B cell (primary cell): ENCODE results near the gene ATRIP. TPM values are rescaled to one million over a fixed set of nuclear protein-coding genes. Genes with fewer than 3 reads are reported as not detected.
A peak's percentile ranks its signal among the peaks of the same experiment; 100 is the strongest.

ENCODE experiments used
- ATAC-seq: fragments of 200-7000 bp; cut with Tn5 transposase; one replicate; pipeline ENCODE4 v1.10.0; 2021; ENCODE audit warnings: low read depth, mild to moderate bottlenecking, moderate number of reproducible peaks, moderate library complexity
- CTCF ChIA-PET: fragments of 350-600 bp; sonication (Branson Sonifier 250); formaldehyde crosslinking; loops from one replicate; lab custom pipeline; 2021; ENCODE audit warnings: antibody characterized with exemption, inconsistent platforms; lab: Charles Lee
- POLR2A ChIA-PET: fragments of 350-600 bp; sonication (Branson Sonifier 250); formaldehyde crosslinking; loops from one replicate; lab custom pipeline; 2021; ENCODE audit warnings: antibody characterized with exemption; lab: Charles Lee
- DNase-seq: peaks from one replicate; pipeline ENCODE4 v3.0.0; 2013
- H2AFZ ChIP-seq: 2 replicates; pipeline ENCODE4 v1.6.1; 2012; ENCODE audit warnings: mild to moderate bottlenecking, low read depth, low read length; ENCODE audit not compliant: insufficient read depth, poor library complexity, severe bottlenecking
- H3K27ac ChIP-seq, 2 donors: 1 replicate in 1 of 2; 2 replicates in 1 of 2; pipeline ENCODE4 v1.5.1; 2012 to 2013; ENCODE audit warnings: low read length in 2 of 2, mild to moderate bottlenecking in 2 of 2, moderate library complexity in 1 of 2
- H3K27me3 ChIP-seq, 4 experiments: fragments of 200-600 bp in 1 of 4; sonication (generic) in 1 of 4; replicated peaks in 1 of 4; 1 replicate in 2 of 4; 2 replicates in 2 of 4; pipeline versions ENCODE4 v1.6.1 to v1.7.0; 2013 to 2016; ENCODE audit warnings: low read length in 3 of 4, mild to moderate bottlenecking in 2 of 4, mixed read lengths in 1 of 4, moderate library complexity in 1 of 4; ENCODE audit not compliant: insufficient read depth in 4 of 4, control insufficient read depth in 3 of 4; ENCODE audit errors: control extremely low read depth in 1 of 4
- H3K36me3 ChIP-seq, 2 experiments: replicated peaks in 1 of 2; 1 replicate in 1 of 2; 2 replicates in 1 of 2; pipeline versions ENCODE4 v1.6.1 to v1.7.1; 2013; ENCODE audit warnings: low read length in 1 of 2; ENCODE audit not compliant: insufficient read depth in 2 of 2, control insufficient read depth in 1 of 2; ENCODE audit errors: control extremely low read depth in 1 of 2, extremely low read depth in 1 of 2
- H3K4me1 ChIP-seq, 2 donors: fragments of 200-600 bp in 1 of 2; sonication (generic) in 1 of 2; 1 replicate in 1 of 2; 2 replicates in 1 of 2; pipeline versions ENCODE4 v1.5.1 to v1.6.1; 2013 to 2017; ENCODE audit warnings: low read length in 2 of 2; ENCODE audit not compliant: control insufficient read depth in 2 of 2, insufficient read depth in 2 of 2
- H3K4me2 ChIP-seq: replicated peaks from 2 replicates; pipeline ENCODE3; 2012; ENCODE audit warnings: mild to moderate bottlenecking, low read depth, low read length; ENCODE audit not compliant: poor library complexity, severe bottlenecking
- H3K4me3 ChIP-seq, 5 experiments: fragments of 200-600 bp in 1 of 5; sonication (generic) in 1 of 5; 1 replicate in 3 of 5; 2 replicates in 2 of 5; pipeline versions ENCODE4 v1.5.1 to v1.7.0; 2011 to 2016; ENCODE audit warnings: low read length in 4 of 5, mild to moderate bottlenecking in 4 of 5, low read depth in 2 of 5, control low read depth in 1 of 5, moderate library complexity in 1 of 5; ENCODE audit not compliant: insufficient read depth in 1 of 5; ENCODE audit errors: control extremely low read depth in 1 of 5, extremely low read depth in 1 of 5
- H3K79me2 ChIP-seq: fragments of 200-600 bp; sonication (generic); one replicate; pipeline ENCODE4 v1.6.0; 2016; ENCODE audit warnings: low read length; ENCODE audit not compliant: control insufficient read depth, insufficient read depth
- H3K9ac ChIP-seq: fragments of 200-600 bp; sonication (generic); 2 replicates; pipeline ENCODE4 v1.6.1; 2017; ENCODE audit warnings: mild to moderate bottlenecking, low read length, moderate library complexity
- H3K9me3 ChIP-seq, 3 donors: one replicate each; pipeline versions ENCODE4 v1.6.1 to v1.7.1; 2013; ENCODE audit warnings: low read length in 2 of 3; ENCODE audit not compliant: control insufficient read depth in 2 of 3, insufficient read depth in 1 of 3; ENCODE audit errors: control extremely low read depth in 1 of 3
- H4K20me1 ChIP-seq: 2 replicates; pipeline ENCODE4 v1.6.0; 2012; ENCODE audit warnings: mild to moderate bottlenecking, low read length; ENCODE audit not compliant: insufficient read depth, control insufficient read depth, poor library complexity, severe bottlenecking
- H3K27ac Mint-ChIP-seq: one replicate; pipeline ENCODE4 v1.8.0; 2021; ENCODE audit warnings: mixed read lengths
- H3K27me3 Mint-ChIP-seq: one replicate; pipeline ENCODE4 v1.8.0; 2021; ENCODE audit warnings: mixed read lengths
- H3K4me1 Mint-ChIP-seq: one replicate; pipeline ENCODE4 v1.8.0; 2021; ENCODE audit warnings: mixed read lengths
- H3K4me3 Mint-ChIP-seq: one replicate; pipeline ENCODE4 v1.8.0; 2021; ENCODE audit warnings: mixed read lengths
- H3K9me3 Mint-ChIP-seq: one replicate; pipeline ENCODE4 v1.8.0; 2022; ENCODE audit warnings: mixed read lengths; ENCODE audit not compliant: insufficient read depth
- CTCF ChIP-seq: fragments of 200-600 bp; IDR thresholded peaks from one replicate; pipeline ENCODE4 v1.8.0; 2022; ENCODE audit warnings: antibody characterized with exemption, mild to moderate bottlenecking
- EZH2 ChIP-seq: IDR thresholded peaks from 2 replicates; pipeline ENCODE4 v1.6.1; 2012; ENCODE audit warnings: borderline replicate concordance, low read depth, mild to moderate bottlenecking, moderate library complexity, low read length; ENCODE audit not compliant: insufficient read depth, poor library complexity, severe bottlenecking
- WGBS: methylation state at CpG from one replicate; pipeline ENCODE4 v1.1.5; 2013; ENCODE audit warnings: missing lambda C conversion rate; ENCODE audit not compliant: insufficient coverage; 5-methylcytosine and 5-hydroxymethylcytosine counted together
- intact Hi-C: fragments of 100-400 bp; cut with micrococcal nuclease; formaldehyde crosslinking; loops from one replicate; pipeline ENCODE4 v1.10.0; 2022
- polyA plus RNA-seq: library from polyadenylated mRNA; depleted of rRNA; stranded (reverse); fragments of >200 nt; gene quantifications from 2 replicates; pipeline ENCODE4 v1.2.3, GENCODE V29; 2012
- total RNA-seq, 2 donors: library from RNA; stranded (reverse); fragments of 120-200 nt in 1 of 2; gene quantifications; 1 replicate in 1 of 2; 2 replicates in 1 of 2; pipeline versions ENCODE4 v1.2.3 to v1.2.4, GENCODE V29; 2013 to 2022

ATRIP gene
- total and polyA plus RNA-seq, 2 donors (not counting 1 experiment from before 2014, with no cell fraction given) = 10.5 to 11.6 TPM

- H3K4me1 ChIP-seq = peaks cover 6 to 9% of the 10 kb centered on the region in 2 donors
- 97% methylated on average over 7 of the region's 9 CpGs for WGBS
- no peak overlapping the region for H3K27ac Mint-ChIP-seq
- H3K4me2 ChIP-seq = no peak overlapping the region
- peaks cover 0 to 3% (median 0%) of the 10 kb centered on the region in 3 donors for H3K9me3 ChIP-seq
- no peak for ATAC-seq
- no peak overlapping the region for H2AFZ ChIP-seq
- TF ChIP-seq CTCF = no peak
- no peak for TF ChIP-seq EZH2
- H3K27me3 Mint-ChIP-seq = peaks cover 16% of the 10 kb centered on the region
- peaks cover 0 to 9% (median 3%) of the 10 kb centered on the region in 4 experiments for H3K27me3 ChIP-seq
- no peaks in the 10 kb centered on the region for H3K9me3 Mint-ChIP-seq
- intact Hi-C loops = no loop called here
- DNase-seq = no peak
- no peak overlapping the region for H3K9ac ChIP-seq
- no peaks in the 10 kb centered on the region for H3K79me2 ChIP-seq
- no peak overlapping the region for H3K27ac ChIP-seq
- peaks cover 0 to 3% of the 10 kb centered on the region in 2 experiments for H3K36me3 ChIP-seq
- CTCF ChIA-PET = interaction anchor here (0.6 kb wide), 1 partner anchor 203 kb away, joined by 3 read pairs; no protein-coding TSS in a partner anchor
- H3K4me3 ChIP-seq = no peak overlapping the region
- H3K4me3 Mint-ChIP-seq = peak overlapping the region; percentile 75
- H3K4me1 Mint-ChIP-seq = peaks cover 12% of the 10 kb centered on the region
- POLR2A ChIA-PET = no interaction called here
- H4K20me1 ChIP-seq = no peaks in the 10 kb centered on the region
Observed at GRCh38 chr3:48427630-48427962, 18.9 kb upstream of the ATRIP start.

GRCh38 chr3:48428088-48428571 lies 18.4 kb upstream of the ATRIP start:
- H3K4me3 ChIP-seq = no peak overlapping the region

More at GRCh38 chr3:48428088-48428571, 18.4 kb upstream of the ATRIP start:
- Histone ChIP-seq H2AFZ (no peak overlapping the region), H3K4me1 (peaks cover 6 to 9% of the 10 kb centered on the region in 2 donors), H4K20me1 (no peaks in the 10 kb centered on the region), H3K27me3 (peaks cover 0 to 9% (median 3%) of the 10 kb centered on the region in 4 experiments), H3K4me2 (peak overlapping the region; percentile 97), H3K79me2 (no peaks in the 10 kb centered on the region), H3K9me3 (peaks cover 0 to 3% (median 0%) of the 10 kb centered on the region in 3 donors), H3K9ac (no peak overlapping the region), H3K36me3 (peaks cover 0 to 8% of the 10 kb centered on the region in 2 experiments), H3K27ac (no peak overlapping the region)
- WGBS = 97% methylated on average over 6 of the region's 7 CpGs
- Mint-ChIP-seq H3K4me1 (peaks cover 12% of the 10 kb centered on the region), H3K9me3 (no peaks in the 10 kb centered on the region), H3K4me3 (peak overlapping the region; percentile 75), H3K27me3 (peaks cover 16% of the 10 kb centered on the region), H3K27ac (peak overlapping the region; percentile 32)
- CTCF ChIA-PET = interaction anchor here (0.6 to 13.4 kb wide), 2 partner anchors 26 to 203 kb away, joined by 3 to 330 read pairs; no protein-coding TSS in a partner anchor
- intact Hi-C loops = no loop called here
- TF ChIP-seq EZH2 (no peak), CTCF (no peak)
- DNase-seq (no peak), ATAC-seq (no peak)
- POLR2A ChIA-PET = no interaction called here
